Tibial nerve (tissue), 4 donors: ENCODE measurements around the gene IER2. TPM values are rescaled to one million over a fixed set of nuclear protein-coding genes. Genes with fewer than 3 reads are reported as not detected.

Experiments used
- DNase-seq, 2 donors: peaks; one replicate each; pipeline ENCODE4 v3.0.0-alpha.2; 2019; ENCODE audit warnings: low spot score in 2 of 2
- H3K27ac ChIP-seq, 4 donors: fragments of 200-600 bp; sonication (generic) in 3 of 4; one replicate each; pipeline ENCODE4 v1.5.1; 2017 to 2019; ENCODE audit warnings: mild to moderate bottlenecking in 1 of 4
- H3K27me3 ChIP-seq, 2 donors: fragments of 200-600 bp; sonication (generic) in 1 of 2; one replicate each; pipeline versions ENCODE4 v1.5.1 to v1.6.0; 2017 to 2019
- H3K36me3 ChIP-seq, 3 donors: fragments of 200-600 bp; sonication (generic); one replicate each; pipeline ENCODE4 v1.5.1; 2018 to 2019
- H3K4me1 ChIP-seq, 4 donors: fragments of 200-600 bp; sonication (generic) in 3 of 4; one replicate each; pipeline ENCODE4 v1.5.1; 2017 to 2019
- H3K4me3 ChIP-seq, 4 donors: fragments of 200-600 bp; sonication (generic) in 3 of 4; one replicate each; pipeline ENCODE4 v1.5.1; 2017 to 2019; ENCODE audit warnings: mild to moderate bottlenecking in 1 of 4, moderate library complexity in 1 of 4
- H3K9me3 ChIP-seq, 4 donors: fragments of 200-600 bp; sonication (generic) in 3 of 4; one replicate each; pipeline ENCODE4 v1.5.1; 2017 to 2019
- CTCF ChIP-seq, 5 experiments: fragments of 200-600 bp in 3 of 5; fragments of 450-650 bp in 2 of 5; sonication (generic) in 3 of 5; IDR thresholded peaks; one replicate each; pipeline ENCODE4 v1.5.1; 2016 to 2019; ENCODE audit warnings: antibody characterized with exemption in 5 of 5, mild to moderate bottlenecking in 3 of 5, moderate library complexity in 2 of 5
- EP300 ChIP-seq, 2 donors: sonication (generic); formaldehyde crosslinking; IDR thresholded peaks; one replicate each; pipeline ENCODE4 v1.6.1; 2017; ENCODE audit warnings: antibody characterized with exemption in 2 of 2, mild to moderate bottlenecking in 1 of 2
- POLR2A ChIP-seq, 2 donors: fragments of 450-650 bp; IDR thresholded peaks; one replicate each; pipeline ENCODE4 v1.6.1; 2017; ENCODE audit warnings: antibody characterized with exemption in 2 of 2, mild to moderate bottlenecking in 2 of 2, moderate library complexity in 2 of 2
- WGBS, 2 donors: methylation state at CpG; one replicate each; pipeline ENCODE4 v1.1.5; 2018; 5-methylcytosine and 5-hydroxymethylcytosine counted together
- total RNA-seq, 4 donors: library from RNA; depleted of rRNA; stranded (reverse); fragments of >200 nt; gene quantifications; one replicate each; pipeline ENCODE4 v1.1.0, GENCODE V29; 2016

IER2 gene
- total RNA-seq, 4 donors from 2014 or later, result 37.3 to 77.4 (median 58.3) TPM

GRCh38 chr19:13154911-13155471 lies 4.8 kb downstream of the IER2 start:
- H3K27ac ChIP-seq, result peak overlapping the region; percentile 96 to 99 (median 98)
- WGBS, 2 donors, result 4 to 6% methylated on average over 16 to 24 of the region's 24 CpGs
- H3K4me1 ChIP-seq, result peaks cover 3 to 54% (median 15%) of the 10 kb centered on the region in 4 donors
- peak in 1 of 2 donors; percentile 12 for TF ChIP-seq EP300 (IDR thresholded peaks at IDR 0.05)
- TF ChIP-seq CTCF (IDR thresholded peaks at IDR 0.05), result peak in 2 of 5 experiments; percentile 2 to 6
- TF ChIP-seq POLR2A (IDR thresholded peaks at IDR 0.05), result no peak
- no peaks in the 10 kb centered on the region for H3K36me3 ChIP-seq
- DNase-seq, result peak; percentile 43 to 47
- H3K27me3 ChIP-seq, result no peaks in the 10 kb centered on the region
- H3K9me3 ChIP-seq, result no peaks in the 10 kb centered on the region
- H3K4me3 ChIP-seq, result peak overlapping the region; percentile 66 to 98 (median 84)

- 3% methylated on average over 46 to 53 of the region's 55 CpGs for WGBS, 2 donors
- TF ChIP-seq POLR2A (IDR thresholded peaks at IDR 0.05), result no peak
- no peak for TF ChIP-seq CTCF (IDR thresholded peaks at IDR 0.05)
- peak in 1 of 2 donors; percentile 48 for TF ChIP-seq EP300 (IDR thresholded peaks at IDR 0.05)
These were observed 5.5 kb downstream of the IER2 start for GRCh38 chr19:13155472-13156359.

GRCh38 chr19:13159713-13160112 lies 9.5 kb downstream of the IER2 start:
- Histone ChIP-seq H3K27ac (no peak overlapping the region), H3K9me3 (no peaks in the 10 kb centered on the region), H3K4me3 (no peak overlapping the region), H3K36me3 (no peaks in the 10 kb centered on the region), H3K27me3 (no peaks in the 10 kb centered on the region), H3K4me1 (peaks cover 3 to 59% (median 35%) of the 10 kb centered on the region in 4 donors)
- WGBS, 2 donors, result 93 to 95% methylated on average over 3 of the region's 3 CpGs
- no peak for TF ChIP-seq EP300 (IDR thresholded peaks at IDR 0.05)
- no peak for TF ChIP-seq POLR2A (IDR thresholded peaks at IDR 0.05)
- TF ChIP-seq CTCF (IDR thresholded peaks at IDR 0.05), result no peak
- no peak for DNase-seq

More at GRCh38 chr19:13155472-13156359, 5.5 kb downstream of the IER2 start:
- H3K4me1 ChIP-seq, result peaks cover 3 to 54% (median 15%) of the 10 kb centered on the region in 4 donors
- H3K27me3 ChIP-seq, result no peaks in the 10 kb centered on the region
- H3K36me3 ChIP-seq, result no peaks in the 10 kb centered on the region
- peak overlapping the region; percentile 66 to 98 (median 84) for H3K4me3 ChIP-seq
- H3K9me3 ChIP-seq, result no peaks in the 10 kb centered on the region
- peak overlapping the region; percentile 96 to 99 (median 98) for H3K27ac ChIP-seq
- peak; percentile 67 to 71 for DNase-seq

DNA sequence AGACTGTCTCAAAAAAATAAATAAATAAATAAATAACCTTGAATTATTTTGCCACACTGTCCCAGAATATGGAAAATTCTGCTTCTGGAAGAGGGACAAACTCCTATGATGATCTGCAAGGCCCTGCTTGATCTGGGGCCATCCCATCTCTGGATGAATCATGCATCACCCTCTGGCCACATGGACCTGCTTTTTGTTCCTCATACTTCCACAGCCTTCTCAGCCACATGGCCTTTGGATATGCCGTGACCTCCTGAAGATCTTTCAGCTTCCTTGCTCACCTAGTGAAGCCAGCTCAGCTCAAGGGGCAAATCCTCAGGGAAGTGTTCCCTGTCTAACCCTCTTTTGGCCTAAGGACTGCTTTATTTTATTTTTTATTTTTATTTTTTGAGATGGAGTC lies 10.3 kb downstream of the IER2 start:
- H3K4me3 ChIP-seq, result no peak overlapping the region
- H3K27me3 ChIP-seq, result no peaks in the 10 kb centered on the region
- DNase-seq, result no peak
- H3K9me3 ChIP-seq, result no peaks in the 10 kb centered on the region
- no peaks in the 10 kb centered on the region for H3K36me3 ChIP-seq
- no peak overlapping the region for H3K27ac ChIP-seq
- peaks cover 0 to 55% (median 31%) of the 10 kb centered on the region in 4 donors for H3K4me1 ChIP-seq
- WGBS, 2 donors, result 89 to 95% methylated on average over 1 of the region's 1 CpG
- TF ChIP-seq CTCF (IDR thresholded peaks at IDR 0.05) (no peak), POLR2A (IDR thresholded peaks at IDR 0.05) (no peak), EP300 (IDR thresholded peaks at IDR 0.05) (no peak)
